HepG2 (cell line): Measurements from ENCODE around the gene CIITA. TPM values are rescaled to one million over a fixed set of nuclear protein-coding genes. Genes with fewer than 3 reads are reported as not detected.

ENCODE experiments used
- SAFB2 ChIP-seq: sonication (generic); formaldehyde crosslinking; IDR thresholded peaks from 2 replicates; pipeline ENCODE4 v1.5.1; 2020; ENCODE audit warnings: missing genetic modification reagents, low read depth, mild to moderate bottlenecking, borderline replicate concordance
- SCMH1 ChIP-seq: sonication (generic); formaldehyde crosslinking; IDR thresholded peaks from 2 replicates; pipeline ENCODE4 v1.9.0; 2021; ENCODE audit warnings: missing genetic modification reagents, mild to moderate bottlenecking, borderline replicate concordance
- XRCC5 ChIP-seq: fragments of 200-400 bp; formaldehyde crosslinking; optimal IDR thresholded peaks from 2 replicates; pipeline ENCODE3; 2017; ENCODE audit warnings: mild to moderate bottlenecking, low read length
- ZBTB7B ChIP-seq: sonication (generic); formaldehyde crosslinking; IDR thresholded peaks from 2 replicates; pipeline ENCODE4 v1.4.0; 2020; ENCODE audit warnings: missing genetic modification reagents
- ZFAT ChIP-seq: sonication (generic); formaldehyde crosslinking; conservative IDR thresholded peaks from 2 replicates; pipeline ENCODE4 v1.8.1; 2023; ENCODE audit warnings: missing genetic modification reagents, inconsistent platforms
- ZFP36L2 ChIP-seq: sonication (generic); formaldehyde crosslinking; IDR thresholded peaks from 2 replicates; pipeline ENCODE4 v1.4.0; 2020; ENCODE audit warnings: missing genetic modification reagents
- ZNF879 ChIP-seq: sonication (generic); formaldehyde crosslinking; IDR thresholded peaks from 2 replicates; pipeline ENCODE4 v1.8.1; 2023; ENCODE audit warnings: missing genetic modification reagents
- polyA plus RNA-seq, 8 experiments: library from polyadenylated mRNA; depleted of rRNA in 3 of 8; stranded (reverse) in 7 of 8; unstranded in 1 of 8; fragments of >200 nt; fragmentation: Illumina TruSeq in 4 of 8; extraction: Trizol in 4 of 8; gene quantifications; 2 replicates each; pipeline versions ENCODE4 v1.2.1 to v1.2.3, GENCODE V29; 2011 to 2016; ENCODE audit warnings: low read depth in 4 of 8, missing spikeins in 1 of 8, mixed read lengths in 1 of 8; ENCODE audit not compliant: insufficient read depth in 1 of 8
- total RNA-seq, 5 experiments: library from RNA; depleted of rRNA; stranded (reverse); fragments of >200 nt; fragmentation: Illumina TruSeq; extraction: Trizol; gene quantifications; 2 replicates each; pipeline ENCODE4 v1.2.3, GENCODE V29; 2016; ENCODE audit warnings: low read depth in 1 of 5
- TF ChIP-seq, protein P1 (sequence below): sonication (generic); formaldehyde crosslinking; IDR thresholded peaks from 2 replicates; pipeline ENCODE4 v1.5.0; 2020; ENCODE audit warnings: mild to moderate bottlenecking, missing genetic modification reagents, borderline replicate concordance
- TF ChIP-seq, protein P2 (sequence below): sonication (generic); formaldehyde crosslinking; IDR thresholded peaks from 2 replicates; pipeline ENCODE4 v1.5.1; 2020; ENCODE audit warnings: mild to moderate bottlenecking, missing genetic modification reagents, borderline replicate concordance
- TF ChIP-seq, protein P3 (sequence below): IDR thresholded peaks from 2 replicates; pipeline ENCODE4 v1.6.1; 2016; ENCODE audit warnings: missing genetic modification reagents, missing compliant biosample characterization
- TF ChIP-seq, protein P4 (sequence below): sonication (generic); formaldehyde crosslinking; IDR thresholded peaks from 2 replicates; pipeline ENCODE4 v1.4.0; 2020; ENCODE audit warnings: missing genetic modification reagents

The CIITA gene
- total and polyA plus RNA-seq, 2 of the 13 experiments (the other 11 are each of a cell fraction or from before 2014, with no cell fraction given): 0.08 to 0.09 TPM

DNA sequence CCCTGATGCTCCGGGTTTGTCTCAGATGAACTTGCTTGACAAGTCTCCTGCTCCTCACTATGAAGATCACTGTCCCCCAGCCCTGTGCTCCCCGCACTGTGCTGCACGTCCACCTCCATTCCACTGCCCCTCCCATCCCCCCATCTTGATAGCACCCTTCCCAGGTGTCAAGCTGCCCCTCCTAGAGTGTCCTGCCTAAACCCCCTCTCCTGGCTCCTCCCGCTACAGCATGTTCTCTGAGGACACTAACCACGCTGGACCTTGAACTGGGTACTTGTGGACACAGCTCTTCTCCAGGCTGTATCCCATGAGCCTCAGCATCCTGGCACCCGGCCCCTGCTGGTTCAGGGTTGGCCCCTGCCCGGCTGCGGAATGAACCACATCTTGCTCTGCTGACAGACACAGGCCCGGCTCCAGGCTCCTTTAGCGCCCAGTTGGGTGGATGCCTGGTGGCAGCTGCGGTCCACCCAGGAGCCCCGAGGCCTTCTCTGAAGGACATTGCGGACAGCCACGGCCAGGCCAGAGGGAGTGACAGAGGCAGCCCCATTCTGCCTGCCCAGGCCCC is 46.7 kb downstream of the CIITA start (continued):
- TF ChIP-seq, protein P1, sequence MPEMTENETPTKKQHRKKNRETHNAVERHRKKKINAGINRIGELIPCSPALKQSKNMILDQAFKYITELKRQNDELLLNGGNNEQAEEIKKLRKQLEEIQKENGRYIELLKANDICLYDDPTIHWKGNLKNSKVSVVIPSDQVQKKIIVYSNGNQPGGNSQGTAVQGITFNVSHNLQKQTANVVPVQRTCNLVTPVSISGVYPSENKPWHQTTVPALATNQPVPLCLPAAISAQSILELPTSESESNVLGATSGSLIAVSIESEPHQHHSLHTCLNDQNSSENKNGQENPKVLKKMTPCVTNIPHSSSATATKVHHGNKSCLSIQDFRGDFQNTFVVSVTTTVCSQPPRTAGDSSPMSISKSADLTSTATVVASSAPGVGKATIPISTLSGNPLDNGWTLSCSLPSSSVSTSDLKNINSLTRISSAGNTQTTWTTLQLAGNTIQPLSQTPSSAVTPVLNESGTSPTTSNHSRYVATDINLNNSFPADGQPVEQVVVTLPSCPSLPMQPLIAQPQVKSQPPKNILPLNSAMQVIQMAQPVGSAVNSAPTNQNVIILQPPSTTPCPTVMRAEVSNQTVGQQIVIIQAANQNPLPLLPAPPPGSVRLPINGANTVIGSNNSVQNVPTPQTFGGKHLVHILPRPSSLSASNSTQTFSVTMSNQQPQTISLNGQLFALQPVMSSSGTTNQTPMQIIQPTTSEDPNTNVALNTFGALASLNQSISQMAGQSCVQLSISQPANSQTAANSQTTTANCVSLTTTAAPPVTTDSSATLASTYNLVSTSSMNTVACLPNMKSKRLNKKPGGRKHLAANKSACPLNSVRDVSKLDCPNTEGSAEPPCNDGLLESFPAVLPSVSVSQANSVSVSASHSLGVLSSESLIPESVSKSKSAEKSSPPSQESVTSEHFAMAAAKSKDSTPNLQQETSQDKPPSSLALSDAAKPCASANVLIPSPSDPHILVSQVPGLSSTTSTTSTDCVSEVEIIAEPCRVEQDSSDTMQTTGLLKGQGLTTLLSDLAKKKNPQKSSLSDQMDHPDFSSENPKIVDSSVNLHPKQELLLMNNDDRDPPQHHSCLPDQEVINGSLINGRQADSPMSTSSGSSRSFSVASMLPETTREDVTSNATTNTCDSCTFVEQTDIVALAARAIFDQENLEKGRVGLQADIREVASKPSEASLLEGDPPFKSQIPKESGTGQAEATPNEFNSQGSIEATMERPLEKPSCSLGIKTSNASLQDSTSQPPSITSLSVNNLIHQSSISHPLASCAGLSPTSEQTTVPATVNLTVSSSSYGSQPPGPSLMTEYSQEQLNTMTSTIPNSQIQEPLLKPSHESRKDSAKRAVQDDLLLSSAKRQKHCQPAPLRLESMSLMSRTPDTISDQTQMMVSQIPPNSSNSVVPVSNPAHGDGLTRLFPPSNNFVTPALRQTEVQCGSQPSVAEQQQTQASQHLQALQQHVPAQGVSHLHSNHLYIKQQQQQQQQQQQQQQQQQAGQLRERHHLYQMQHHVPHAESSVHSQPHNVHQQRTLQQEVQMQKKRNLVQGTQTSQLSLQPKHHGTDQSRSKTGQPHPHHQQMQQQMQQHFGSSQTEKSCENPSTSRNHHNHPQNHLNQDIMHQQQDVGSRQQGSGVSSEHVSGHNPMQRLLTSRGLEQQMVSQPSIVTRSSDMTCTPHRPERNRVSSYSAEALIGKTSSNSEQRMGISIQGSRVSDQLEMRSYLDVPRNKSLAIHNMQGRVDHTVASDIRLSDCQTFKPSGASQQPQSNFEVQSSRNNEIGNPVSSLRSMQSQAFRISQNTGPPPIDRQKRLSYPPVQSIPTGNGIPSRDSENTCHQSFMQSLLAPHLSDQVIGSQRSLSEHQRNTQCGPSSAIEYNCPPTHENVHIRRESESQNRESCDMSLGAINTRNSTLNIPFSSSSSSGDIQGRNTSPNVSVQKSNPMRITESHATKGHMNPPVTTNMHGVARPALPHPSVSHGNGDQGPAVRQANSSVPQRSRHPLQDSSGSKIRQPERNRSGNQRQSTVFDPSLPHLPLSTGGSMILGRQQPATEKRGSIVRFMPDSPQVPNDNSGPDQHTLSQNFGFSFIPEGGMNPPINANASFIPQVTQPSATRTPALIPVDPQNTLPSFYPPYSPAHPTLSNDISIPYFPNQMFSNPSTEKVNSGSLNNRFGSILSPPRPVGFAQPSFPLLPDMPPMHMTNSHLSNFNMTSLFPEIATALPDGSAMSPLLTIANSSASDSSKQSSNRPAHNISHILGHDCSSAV (CRISPR knock-in tag): no peak
- TF ChIP-seq, protein P2, sequence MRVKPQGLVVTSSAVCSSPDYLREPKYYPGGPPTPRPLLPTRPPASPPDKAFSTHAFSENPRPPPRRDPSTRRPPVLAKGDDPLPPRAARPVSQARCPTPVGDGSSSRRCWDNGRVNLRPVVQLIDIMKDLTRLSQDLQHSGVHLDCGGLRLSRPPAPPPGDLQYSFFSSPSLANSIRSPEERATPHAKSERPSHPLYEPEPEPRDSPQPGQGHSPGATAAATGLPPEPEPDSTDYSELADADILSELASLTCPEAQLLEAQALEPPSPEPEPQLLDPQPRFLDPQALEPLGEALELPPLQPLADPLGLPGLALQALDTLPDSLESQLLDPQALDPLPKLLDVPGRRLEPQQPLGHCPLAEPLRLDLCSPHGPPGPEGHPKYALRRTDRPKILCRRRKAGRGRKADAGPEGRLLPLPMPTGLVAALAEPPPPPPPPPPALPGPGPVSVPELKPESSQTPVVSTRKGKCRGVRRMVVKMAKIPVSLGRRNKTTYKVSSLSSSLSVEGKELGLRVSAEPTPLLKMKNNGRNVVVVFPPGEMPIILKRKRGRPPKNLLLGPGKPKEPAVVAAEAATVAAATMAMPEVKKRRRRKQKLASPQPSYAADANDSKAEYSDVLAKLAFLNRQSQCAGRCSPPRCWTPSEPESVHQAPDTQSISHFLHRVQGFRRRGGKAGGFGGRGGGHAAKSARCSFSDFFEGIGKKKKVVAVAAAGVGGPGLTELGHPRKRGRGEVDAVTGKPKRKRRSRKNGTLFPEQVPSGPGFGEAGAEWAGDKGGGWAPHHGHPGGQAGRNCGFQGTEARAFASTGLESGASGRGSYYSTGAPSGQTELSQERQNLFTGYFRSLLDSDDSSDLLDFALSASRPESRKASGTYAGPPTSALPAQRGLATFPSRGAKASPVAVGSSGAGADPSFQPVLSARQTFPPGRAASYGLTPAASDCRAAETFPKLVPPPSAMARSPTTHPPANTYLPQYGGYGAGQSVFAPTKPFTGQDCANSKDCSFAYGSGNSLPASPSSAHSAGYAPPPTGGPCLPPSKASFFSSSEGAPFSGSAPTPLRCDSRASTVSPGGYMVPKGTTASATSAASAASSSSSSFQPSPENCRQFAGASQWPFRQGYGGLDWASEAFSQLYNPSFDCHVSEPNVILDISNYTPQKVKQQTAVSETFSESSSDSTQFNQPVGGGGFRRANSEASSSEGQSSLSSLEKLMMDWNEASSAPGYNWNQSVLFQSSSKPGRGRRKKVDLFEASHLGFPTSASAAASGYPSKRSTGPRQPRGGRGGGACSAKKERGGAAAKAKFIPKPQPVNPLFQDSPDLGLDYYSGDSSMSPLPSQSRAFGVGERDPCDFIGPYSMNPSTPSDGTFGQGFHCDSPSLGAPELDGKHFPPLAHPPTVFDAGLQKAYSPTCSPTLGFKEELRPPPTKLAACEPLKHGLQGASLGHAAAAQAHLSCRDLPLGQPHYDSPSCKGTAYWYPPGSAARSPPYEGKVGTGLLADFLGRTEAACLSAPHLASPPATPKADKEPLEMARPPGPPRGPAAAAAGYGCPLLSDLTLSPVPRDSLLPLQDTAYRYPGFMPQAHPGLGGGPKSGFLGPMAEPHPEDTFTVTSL: no peak
- TF ChIP-seq, protein P3, sequence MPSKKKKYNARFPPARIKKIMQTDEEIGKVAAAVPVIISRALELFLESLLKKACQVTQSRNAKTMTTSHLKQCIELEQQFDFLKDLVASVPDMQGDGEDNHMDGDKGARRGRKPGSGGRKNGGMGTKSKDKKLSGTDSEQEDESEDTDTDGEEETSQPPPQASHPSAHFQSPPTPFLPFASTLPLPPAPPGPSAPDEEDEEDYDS (CRISPR knock-in tag): peak; percentile 49; the same call in 1 of the 2 replicates
- TF ChIP-seq ZBTB7B (CRISPR knock-in tag) (no peak), ZFP36L2 (no peak), XRCC5 (peak; percentile 77), SCMH1 (CRISPR knock-in tag) (no peak), ZFAT (no peak), ZNF879 (CRISPR knock-in tag) (no peak), SAFB2 (CRISPR knock-in tag) (no peak)
- TF ChIP-seq, protein P4, sequence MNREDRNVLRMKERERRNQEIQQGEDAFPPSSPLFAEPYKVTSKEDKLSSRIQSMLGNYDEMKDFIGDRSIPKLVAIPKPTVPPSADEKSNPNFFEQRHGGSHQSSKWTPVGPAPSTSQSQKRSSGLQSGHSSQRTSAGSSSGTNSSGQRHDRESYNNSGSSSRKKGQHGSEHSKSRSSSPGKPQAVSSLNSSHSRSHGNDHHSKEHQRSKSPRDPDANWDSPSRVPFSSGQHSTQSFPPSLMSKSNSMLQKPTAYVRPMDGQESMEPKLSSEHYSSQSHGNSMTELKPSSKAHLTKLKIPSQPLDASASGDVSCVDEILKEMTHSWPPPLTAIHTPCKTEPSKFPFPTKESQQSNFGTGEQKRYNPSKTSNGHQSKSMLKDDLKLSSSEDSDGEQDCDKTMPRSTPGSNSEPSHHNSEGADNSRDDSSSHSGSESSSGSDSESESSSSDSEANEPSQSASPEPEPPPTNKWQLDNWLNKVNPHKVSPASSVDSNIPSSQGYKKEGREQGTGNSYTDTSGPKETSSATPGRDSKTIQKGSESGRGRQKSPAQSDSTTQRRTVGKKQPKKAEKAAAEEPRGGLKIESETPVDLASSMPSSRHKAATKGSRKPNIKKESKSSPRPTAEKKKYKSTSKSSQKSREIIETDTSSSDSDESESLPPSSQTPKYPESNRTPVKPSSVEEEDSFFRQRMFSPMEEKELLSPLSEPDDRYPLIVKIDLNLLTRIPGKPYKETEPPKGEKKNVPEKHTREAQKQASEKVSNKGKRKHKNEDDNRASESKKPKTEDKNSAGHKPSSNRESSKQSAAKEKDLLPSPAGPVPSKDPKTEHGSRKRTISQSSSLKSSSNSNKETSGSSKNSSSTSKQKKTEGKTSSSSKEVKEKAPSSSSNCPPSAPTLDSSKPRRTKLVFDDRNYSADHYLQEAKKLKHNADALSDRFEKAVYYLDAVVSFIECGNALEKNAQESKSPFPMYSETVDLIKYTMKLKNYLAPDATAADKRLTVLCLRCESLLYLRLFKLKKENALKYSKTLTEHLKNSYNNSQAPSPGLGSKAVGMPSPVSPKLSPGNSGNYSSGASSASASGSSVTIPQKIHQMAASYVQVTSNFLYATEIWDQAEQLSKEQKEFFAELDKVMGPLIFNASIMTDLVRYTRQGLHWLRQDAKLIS (CRISPR knock-in tag): no peak
